ENCODE measurements around the gene TRMU.
"Not testable (repeated sequence)": the region's sequence is repeated elsewhere in the genome, so short reads cannot be mapped to it uniquely, and the experiment has no call there.

The TRMU gene

GRCh38 chr22:46300491-46300890 lies 35.0 kb upstream of the TRMU start:
- DNase-seq, result no peak

DNA sequence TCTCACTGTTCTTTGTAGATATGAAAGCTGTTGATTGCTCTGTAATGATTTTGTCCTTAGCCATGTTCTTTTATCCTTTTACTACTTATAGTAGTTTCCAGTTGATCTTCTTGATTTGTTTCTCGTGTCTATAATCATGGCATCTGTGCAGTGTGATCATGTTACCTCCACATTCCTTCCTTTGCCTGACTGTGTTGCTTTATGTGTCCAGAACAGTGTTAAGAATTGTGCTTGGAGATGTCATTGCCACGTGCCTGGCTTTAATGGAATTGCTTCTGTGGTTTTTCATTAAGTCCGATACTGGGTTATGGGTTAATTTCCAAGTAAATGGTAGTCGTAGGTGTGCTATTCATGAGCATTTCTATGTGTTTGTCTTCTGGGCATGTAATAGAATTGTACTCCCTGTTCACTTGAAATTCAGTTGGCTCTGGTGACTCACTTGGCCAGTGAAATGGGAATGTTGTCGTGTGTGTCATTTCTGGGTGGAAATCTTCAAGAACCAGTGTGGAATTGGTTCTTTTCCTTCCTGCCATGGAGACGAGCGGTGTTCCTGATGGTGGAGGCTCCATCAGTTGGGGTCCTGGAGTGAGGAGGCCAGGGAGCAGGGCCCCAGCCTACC lies 32.1 kb upstream of the TRMU start:
- no peak for DNase-seq

DNA sequence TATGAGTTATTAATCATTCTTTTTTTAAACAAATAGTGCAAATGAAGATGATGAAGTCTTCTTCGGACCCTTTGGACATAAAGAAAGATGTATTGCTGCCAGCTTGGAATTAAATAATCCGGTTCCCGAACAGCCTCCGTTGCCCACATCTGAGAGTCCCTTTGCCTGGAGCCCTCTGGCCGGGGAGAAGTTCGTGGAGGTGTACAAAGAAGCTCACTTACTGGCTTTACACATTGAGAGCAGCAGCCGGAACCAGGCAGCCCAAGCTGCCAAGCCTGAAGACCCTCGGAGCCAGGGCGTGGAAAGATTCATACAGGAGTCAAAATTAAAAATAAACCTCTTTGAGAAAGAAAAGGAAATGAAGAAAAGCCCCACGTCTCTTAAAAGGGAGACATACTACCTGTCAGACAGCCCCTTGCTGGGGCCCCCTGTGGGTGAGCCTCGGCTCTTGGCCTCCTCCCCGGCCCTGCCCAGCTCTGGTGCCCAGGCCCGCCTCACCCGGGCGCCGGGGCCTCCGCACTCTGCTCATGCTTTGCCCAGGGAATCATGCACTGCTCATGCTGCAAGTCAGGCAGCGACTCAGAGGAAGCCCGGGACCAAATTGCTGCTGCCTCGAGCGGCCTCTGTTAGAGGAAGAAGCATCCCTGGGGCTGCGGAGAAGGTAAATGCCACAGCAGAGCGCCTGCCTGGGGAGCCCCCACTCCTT lies 27.1 kb upstream of the TRMU start:
- DNase-seq, result no peak

- DNase-seq, result no peak
Measured at GRCh38 chr22:46309526-46310085, 25.9 kb upstream of the TRMU start.

DNA sequence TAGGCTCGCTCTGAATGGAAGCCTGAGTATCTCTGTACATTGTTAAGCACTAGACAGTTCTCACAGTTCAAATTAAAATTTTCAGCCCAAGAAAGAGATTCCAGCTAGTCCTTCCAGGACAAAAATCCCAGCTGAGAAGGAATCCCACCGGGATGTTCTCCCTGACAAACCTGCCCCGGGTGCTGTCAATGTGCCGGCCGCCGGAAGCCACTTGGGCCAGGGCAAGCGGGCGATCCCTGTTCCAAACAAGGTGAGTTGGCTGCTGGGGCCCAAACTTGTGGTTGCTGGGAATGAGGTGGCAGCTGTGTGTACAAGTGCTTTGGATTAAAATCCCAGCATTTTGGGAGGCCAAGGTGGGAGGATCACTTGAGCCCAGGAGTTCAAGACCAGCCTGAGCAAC lies 23.5 kb upstream of the TRMU start:
- DNase-seq, result no peak

DNA sequence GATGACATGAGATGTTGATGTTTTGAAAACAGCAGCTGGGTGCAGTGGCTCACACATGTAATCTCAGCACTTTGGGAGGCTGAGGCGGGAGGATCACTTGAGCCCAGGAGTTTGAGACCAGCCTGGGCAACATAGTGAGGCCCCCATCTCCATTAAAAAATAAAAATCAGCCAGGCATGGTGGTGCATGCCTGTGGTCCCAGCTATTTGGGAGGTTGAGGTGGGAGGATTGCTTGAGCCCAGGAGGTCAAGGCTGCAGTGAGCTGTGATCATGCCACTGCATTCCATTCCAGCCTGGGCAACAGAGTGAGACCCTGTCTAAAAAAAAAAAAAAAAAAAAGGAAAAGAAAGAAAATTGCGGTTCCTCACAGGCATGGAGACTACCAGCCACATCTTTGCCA lies 22.7 kb upstream of the TRMU start:
- not testable (repeated sequence) for DNase-seq

DNA sequence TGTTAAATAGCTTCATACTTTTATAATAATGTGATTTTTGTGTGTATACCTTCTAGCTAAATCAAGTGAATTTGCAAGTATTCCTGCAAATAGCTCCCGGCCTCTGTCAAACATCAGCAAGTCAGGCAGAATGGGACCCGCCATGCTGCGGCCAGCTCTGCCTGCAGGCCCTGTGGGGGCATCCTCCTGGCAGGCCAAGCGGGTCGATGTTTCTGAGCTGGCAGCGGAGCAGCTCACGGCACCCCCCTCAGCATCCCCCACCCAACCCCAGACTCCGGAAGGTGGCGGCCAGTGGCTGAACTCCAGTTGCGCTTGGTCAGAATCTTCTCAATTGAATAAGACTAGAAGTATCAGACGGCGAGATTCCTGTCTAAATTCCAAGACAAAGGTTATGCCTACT lies 19.5 kb upstream of the TRMU start:
- no peak for DNase-seq

DNA sequence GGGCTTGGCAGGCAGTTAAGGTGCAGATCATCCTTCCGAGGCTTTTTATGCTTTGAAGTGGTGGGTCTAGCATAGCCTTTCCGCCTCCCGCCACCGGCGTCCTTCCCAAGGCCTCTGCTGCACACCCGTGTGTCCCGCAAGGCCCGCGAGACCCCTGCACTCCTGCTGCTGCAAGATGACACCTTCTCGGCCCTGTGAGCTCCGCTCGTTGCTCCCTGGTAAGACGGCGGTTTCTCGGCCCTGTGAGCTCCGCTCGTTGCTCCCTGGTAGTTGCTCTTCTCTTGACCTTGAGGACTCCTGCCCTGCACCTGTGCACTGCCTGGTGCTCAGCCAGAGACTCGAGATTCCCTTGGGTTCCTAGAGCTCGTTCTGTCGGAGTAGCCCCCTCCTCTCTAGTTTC lies 17.9 kb upstream of the TRMU start:
- no peak for DNase-seq

GRCh38 chr22:46318576-46318975 lies 16.9 kb upstream of the TRMU start:
- no peak for DNase-seq

- DNase-seq, result no peak
Measured at GRCh38 chr22:46319319-46319718, 16.2 kb upstream of the TRMU start.

GRCh38 chr22:46320166-46320710 lies 15.3 kb upstream of the TRMU start:
- no peak for DNase-seq

GRCh38 chr22:46320716-46321386 lies 14.7 kb upstream of the TRMU start:
- no peak for DNase-seq

- no peak for DNase-seq
Measured at GRCh38 chr22:46322711-46323110, 12.8 kb upstream of the TRMU start.

DNA sequence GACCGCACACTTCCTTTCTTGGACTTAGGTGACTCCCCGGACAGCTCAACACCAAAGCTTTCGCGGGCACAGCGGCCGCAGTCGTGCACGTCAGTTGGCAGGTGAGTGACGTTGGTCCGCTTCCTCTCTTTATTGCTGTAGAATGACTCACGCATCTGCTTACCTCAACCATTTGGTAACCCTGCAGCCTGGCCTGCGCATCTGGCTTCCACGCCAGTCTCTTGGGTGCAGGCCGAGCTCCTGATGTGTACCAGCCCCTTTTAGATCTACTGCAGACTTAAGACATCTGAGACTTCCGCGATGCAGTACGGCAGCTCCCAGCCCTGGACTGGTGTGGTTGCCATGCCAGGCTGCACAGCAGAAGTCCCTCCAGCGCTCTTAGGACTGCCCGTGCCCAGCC lies 12.4 kb upstream of the TRMU start:
- no peak for DNase-seq

GRCh38 chr22:46326066-46326680 lies 9.3 kb upstream of the TRMU start:
- DNase-seq, result no peak

GRCh38 chr22:46327691-46328465 lies 7.6 kb upstream of the TRMU start:
- no peak for DNase-seq

- no peak for DNase-seq
Measured at GRCh38 chr22:46328797-46329196, 6.7 kb upstream of the TRMU start.

GRCh38 chr22:46329616-46330015 lies 5.9 kb upstream of the TRMU start:
- no peak for DNase-seq

DNA sequence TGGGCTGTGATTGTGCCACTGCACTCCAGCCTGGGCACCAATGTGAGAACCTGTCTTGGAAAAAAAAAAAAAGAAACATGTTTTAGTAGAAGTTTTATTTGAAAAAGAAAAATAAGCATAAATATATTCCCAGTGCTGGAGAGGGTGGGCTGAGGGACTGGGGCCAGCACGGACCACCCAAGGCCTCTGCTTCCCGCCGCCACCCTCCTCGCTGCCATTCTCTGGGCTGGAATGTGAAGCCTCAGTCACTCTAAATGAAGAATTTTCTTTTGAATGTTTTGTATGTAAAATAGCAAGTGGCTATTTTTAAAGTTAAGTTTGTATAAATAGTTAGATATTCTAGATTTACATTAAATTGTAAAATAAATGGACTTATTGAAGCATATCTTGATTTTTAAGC lies 5.1 kb upstream of the TRMU start:
- no peak for DNase-seq

- no peak for DNase-seq
Measured at GRCh38 chr22:46331496-46331895, 4.0 kb upstream of the TRMU start.

DNA sequence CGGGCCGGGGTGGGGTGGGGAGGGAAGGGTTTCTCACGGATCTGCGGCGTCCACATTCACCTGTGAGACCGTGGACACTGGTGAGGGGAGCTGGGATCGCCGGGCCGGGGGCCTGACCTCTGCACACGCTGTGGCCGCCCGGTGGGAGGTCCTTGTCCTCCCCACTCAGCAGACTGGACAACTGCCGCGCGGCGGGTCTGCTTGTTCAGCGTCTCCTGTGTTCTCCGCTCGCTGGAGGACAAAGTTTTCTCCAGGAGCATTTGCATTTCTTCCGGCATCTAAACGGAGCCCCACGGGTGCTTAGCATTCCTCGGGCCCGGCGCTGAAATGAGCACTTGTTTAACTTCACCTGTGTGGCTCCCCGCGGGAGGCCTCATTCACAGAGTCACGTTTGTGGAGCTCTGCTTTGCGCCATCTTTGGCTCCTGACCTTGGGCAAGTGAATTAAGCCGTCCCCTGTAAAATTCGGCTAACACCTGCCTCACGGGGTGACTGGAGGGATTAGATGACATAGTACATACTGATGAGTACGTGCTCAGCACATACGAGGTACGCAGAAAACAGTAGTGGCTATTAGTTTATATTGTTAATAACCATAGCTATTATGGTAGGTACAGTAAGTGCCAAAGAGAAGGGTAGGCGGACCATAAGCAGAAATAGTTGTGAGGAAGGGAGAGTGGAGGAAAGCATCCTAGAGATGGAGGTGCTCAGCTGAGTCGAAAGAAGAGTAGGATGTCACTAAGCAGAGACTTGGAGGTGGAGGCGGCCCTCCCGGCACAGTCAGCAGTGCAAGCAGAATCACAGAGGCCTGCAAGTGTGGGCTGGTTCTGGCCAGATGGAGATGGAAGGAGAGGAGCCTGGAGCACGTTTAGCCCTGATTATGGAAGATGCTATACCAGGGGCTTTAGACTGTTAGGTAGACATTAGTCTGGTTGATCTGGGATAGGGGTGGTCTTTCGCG lies 885 bp downstream of the TRMU start:
- peak; percentile 11 for DNase-seq
